OCI-LY7 (cell line): ENCODE measurements around the gene PDIA2. TPM values are rescaled to one million over a fixed set of nuclear protein-coding genes. Genes with fewer than 3 reads are reported as not detected.

Experiments used
- BruUV-seq: library from RNA; stranded (reverse); fragments of 400-500 nt; replicated peaks from 2 replicates; lab custom pipeline; 2021; lab: Mats Ljungman, UMichigan
- CTCF ChIA-PET: fragments of 300-600 bp; sonication (Branson Sonifier 250); formaldehyde crosslinking; loops from one replicate; lab custom pipeline; 2022; ENCODE audit warnings: antibody characterized with exemption; ENCODE audit not compliant: unreplicated experiment; lab: Charles Lee
- POLR2A ChIA-PET: fragments of 300-600 bp; sonication (Branson Sonifier 250); formaldehyde crosslinking; loops from one replicate; lab custom pipeline; 2022; ENCODE audit warnings: antibody characterized with exemption; lab: Charles Lee
- DNase-seq: peaks from one replicate; pipeline ENCODE4 v3.0.0-alpha.2; 2015; ENCODE audit warnings: low spot score
- H2AFZ ChIP-seq: fragments of 200-600 bp; sonication (generic), shearing (Covaris generic); 2 replicates; pipeline ENCODE4 v1.6.1; 2014; ENCODE audit warnings: mild to moderate bottlenecking, antibody characterized with exemption, low read length, moderate library complexity
- H3K27ac ChIP-seq: fragments of 200-600 bp; sonication (generic); 2 replicates; pipeline ENCODE4 v1.5.1; 2014; ENCODE audit warnings: mixed run types, low read depth, mild to moderate bottlenecking, moderate library complexity, low read length, inconsistent platforms; ENCODE audit not compliant: poor library complexity, severe bottlenecking
- H3K36me3 ChIP-seq: fragments of 200-600 bp; sonication (generic); 2 replicates; pipeline ENCODE4 v1.6.1; 2014; ENCODE audit warnings: mild to moderate bottlenecking, antibody characterized with exemption, low read length, moderate library complexity, mixed read lengths; ENCODE audit not compliant: insufficient read depth
- H3K4me1 ChIP-seq: fragments of 200-600 bp; sonication (generic); 2 replicates; pipeline ENCODE4 v1.5.1; 2014; ENCODE audit warnings: mild to moderate bottlenecking, low read length; ENCODE audit not compliant: insufficient read depth, poor library complexity, severe bottlenecking
- H3K4me2 ChIP-seq: fragments of 200-600 bp; sonication (generic); 2 replicates; pipeline ENCODE4 v1.6.1; 2014; ENCODE audit warnings: mild to moderate bottlenecking, low read length
- H3K4me3 ChIP-seq: fragments of 200-600 bp; sonication (generic); 2 replicates; pipeline ENCODE4 v1.5.1; 2014; ENCODE audit warnings: mild to moderate bottlenecking, low read depth, low read length; ENCODE audit not compliant: poor library complexity, severe bottlenecking
- H3K79me2 ChIP-seq: fragments of 200-600 bp; sonication (generic); 2 replicates; pipeline ENCODE4 v1.6.1; 2016; ENCODE audit warnings: low read depth, mild to moderate bottlenecking, low read length, moderate library complexity, mixed read lengths; ENCODE audit not compliant: insufficient read depth
- H3K9me2 ChIP-seq: fragments of 200-600 bp; sonication (generic); 2 replicates; pipeline ENCODE4 v1.6.1; 2016; ENCODE audit warnings: mild to moderate bottlenecking, low read length, mixed read lengths; ENCODE audit not compliant: insufficient read depth
- H3K9me3 ChIP-seq: fragments of 200-600 bp; sonication (generic); 2 replicates; pipeline ENCODE4 v1.6.1; 2014; ENCODE audit warnings: mild to moderate bottlenecking, mixed run types, low read length, mixed read lengths
- H4K20me1 ChIP-seq: fragments of 200-600 bp; sonication (generic); 2 replicates; pipeline ENCODE4 v1.6.1; 2014; ENCODE audit warnings: mild to moderate bottlenecking, antibody characterized with exemption, low read length, moderate library complexity, mixed read lengths; ENCODE audit not compliant: insufficient read depth
- EZH2phosphoT487 ChIP-seq: fragments of 200-600 bp; sonication (generic); IDR thresholded peaks from 2 replicates; pipeline ENCODE4 v1.6.1; 2018; ENCODE audit warnings: low read depth, borderline replicate concordance, mild to moderate bottlenecking, mixed run types, antibody characterized with exemption, low read length, moderate library complexity, mixed read lengths
- intact Hi-C: fragments of 100-400 bp; cut with micrococcal nuclease; formaldehyde crosslinking; loops from one replicate; pipeline ENCODE4 v1.10.0; 2022; ENCODE audit not compliant: unreplicated experiment
- total RNA-seq, 2 experiments: library from RNA; depleted of rRNA in 1 of 2; stranded (reverse); fragments of >200 nt in 1 of 2; shearing (Covaris generic) in 1 of 2; gene quantifications; 2 replicates each; pipeline ENCODE4 v1.2.3, GENCODE V29; 2014 to 2022
- TF ChIP-seq, protein P1 (sequence below): fragments of 200-600 bp; sonication (generic); conservative IDR thresholded peaks from 2 replicates; pipeline ENCODE4 v1.5.1; 2014; ENCODE audit warnings: mild to moderate bottlenecking, antibody characterized with exemption, low read length, moderate library complexity, mixed read lengths

PDIA2 gene
- total RNA-seq, 2 experiments from 2014 or later: not detected

DNA sequence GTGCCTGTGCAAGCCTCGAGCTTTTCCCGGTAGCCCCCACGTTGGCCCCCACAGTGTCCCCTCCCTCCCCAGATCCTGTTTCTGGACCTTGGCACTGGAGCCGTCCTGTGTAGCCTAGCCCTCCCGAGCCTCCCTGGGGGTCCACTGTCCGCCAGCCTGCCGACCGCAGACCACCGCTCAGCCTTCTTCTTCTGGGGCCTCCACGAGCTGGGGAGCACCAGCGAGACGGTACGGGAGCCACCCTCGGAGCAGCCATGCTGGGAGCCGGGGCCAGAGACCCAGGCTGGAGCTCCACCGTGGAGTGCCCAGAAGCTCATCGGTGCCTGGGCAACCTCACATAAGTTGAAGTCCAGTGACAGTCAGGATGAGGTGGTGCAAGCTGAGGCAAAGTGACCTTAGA lies 19.0 kb upstream of the PDIA2 start:
- intact Hi-C loops: no loop called here
- BruUV-seq: no TSS peak
- Histone ChIP-seq H3K9me3 (no peaks in the 10 kb centered on the region), H2AFZ (no peak overlapping the region), H3K9me2 (no peaks in the 10 kb centered on the region), H3K27ac (no peak overlapping the region), H4K20me1 (no peaks in the 10 kb centered on the region), H3K79me2 (no peaks in the 10 kb centered on the region), H3K4me3 (no peak overlapping the region), H3K4me1 (no peaks in the 10 kb centered on the region), H3K36me3 (no peaks in the 10 kb centered on the region), H3K4me2 (no peak overlapping the region)
- DNase-seq: no peak
- ChIA-PET POLR2A (no interaction called here), CTCF (interaction anchor here (0.5 kb wide), 1 partner anchor 29 kb away, joined by 3 read pairs; no protein-coding TSS in a partner anchor)
- TF ChIP-seq, protein P1, sequence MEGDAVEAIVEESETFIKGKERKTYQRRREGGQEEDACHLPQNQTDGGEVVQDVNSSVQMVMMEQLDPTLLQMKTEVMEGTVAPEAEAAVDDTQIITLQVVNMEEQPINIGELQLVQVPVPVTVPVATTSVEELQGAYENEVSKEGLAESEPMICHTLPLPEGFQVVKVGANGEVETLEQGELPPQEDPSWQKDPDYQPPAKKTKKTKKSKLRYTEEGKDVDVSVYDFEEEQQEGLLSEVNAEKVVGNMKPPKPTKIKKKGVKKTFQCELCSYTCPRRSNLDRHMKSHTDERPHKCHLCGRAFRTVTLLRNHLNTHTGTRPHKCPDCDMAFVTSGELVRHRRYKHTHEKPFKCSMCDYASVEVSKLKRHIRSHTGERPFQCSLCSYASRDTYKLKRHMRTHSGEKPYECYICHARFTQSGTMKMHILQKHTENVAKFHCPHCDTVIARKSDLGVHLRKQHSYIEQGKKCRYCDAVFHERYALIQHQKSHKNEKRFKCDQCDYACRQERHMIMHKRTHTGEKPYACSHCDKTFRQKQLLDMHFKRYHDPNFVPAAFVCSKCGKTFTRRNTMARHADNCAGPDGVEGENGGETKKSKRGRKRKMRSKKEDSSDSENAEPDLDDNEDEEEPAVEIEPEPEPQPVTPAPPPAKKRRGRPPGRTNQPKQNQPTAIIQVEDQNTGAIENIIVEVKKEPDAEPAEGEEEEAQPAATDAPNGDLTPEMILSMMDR: no peak
- TF ChIP-seq EZH2phosphoT487: no peak

DNA sequence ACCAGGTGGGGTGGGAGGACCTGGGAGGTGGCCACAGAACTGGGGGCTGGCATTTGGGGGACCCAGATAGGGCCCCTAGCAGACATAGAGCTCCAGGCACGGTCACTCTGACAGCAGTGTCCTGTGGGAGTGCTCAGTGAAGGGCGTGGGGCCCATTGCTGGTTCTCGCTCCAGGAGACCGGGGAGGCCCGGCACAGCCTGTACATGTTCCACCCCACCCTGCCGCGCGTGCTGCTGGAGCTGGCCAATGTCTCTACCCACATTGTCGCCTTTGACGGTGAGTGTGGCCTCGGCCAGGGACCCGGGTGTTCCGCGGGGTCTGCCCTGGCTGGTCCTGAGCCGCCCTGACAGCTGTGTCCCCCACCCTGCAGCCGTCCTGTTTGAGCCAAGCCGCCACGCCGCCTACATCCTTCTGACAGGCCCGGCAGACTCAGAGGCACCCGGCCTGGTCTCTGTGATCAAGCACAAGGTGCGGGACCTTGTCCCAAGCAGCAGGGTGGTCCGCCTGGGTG lies 18.5 kb upstream of the PDIA2 start:
- H3K4me3 ChIP-seq: no peak overlapping the region
- no peak overlapping the region for H3K4me2 ChIP-seq
- H3K4me1 ChIP-seq: no peaks in the 10 kb centered on the region
- no peaks in the 10 kb centered on the region for H3K36me3 ChIP-seq
- no peak for TF ChIP-seq EZH2phosphoT487
- TF ChIP-seq, protein P1: no peak
- intact Hi-C loops: no loop called here
- DNase-seq: no peak
- CTCF ChIA-PET: no interaction called here
- no peaks in the 10 kb centered on the region for H3K79me2 ChIP-seq
- H2AFZ ChIP-seq: no peak overlapping the region
- no peak overlapping the region for H3K27ac ChIP-seq
- no peaks in the 10 kb centered on the region for H3K9me2 ChIP-seq
- no peaks in the 10 kb centered on the region for H4K20me1 ChIP-seq
- POLR2A ChIA-PET: no interaction called here
- BruUV-seq: no TSS peak
- H3K9me3 ChIP-seq: no peaks in the 10 kb centered on the region

DNA sequence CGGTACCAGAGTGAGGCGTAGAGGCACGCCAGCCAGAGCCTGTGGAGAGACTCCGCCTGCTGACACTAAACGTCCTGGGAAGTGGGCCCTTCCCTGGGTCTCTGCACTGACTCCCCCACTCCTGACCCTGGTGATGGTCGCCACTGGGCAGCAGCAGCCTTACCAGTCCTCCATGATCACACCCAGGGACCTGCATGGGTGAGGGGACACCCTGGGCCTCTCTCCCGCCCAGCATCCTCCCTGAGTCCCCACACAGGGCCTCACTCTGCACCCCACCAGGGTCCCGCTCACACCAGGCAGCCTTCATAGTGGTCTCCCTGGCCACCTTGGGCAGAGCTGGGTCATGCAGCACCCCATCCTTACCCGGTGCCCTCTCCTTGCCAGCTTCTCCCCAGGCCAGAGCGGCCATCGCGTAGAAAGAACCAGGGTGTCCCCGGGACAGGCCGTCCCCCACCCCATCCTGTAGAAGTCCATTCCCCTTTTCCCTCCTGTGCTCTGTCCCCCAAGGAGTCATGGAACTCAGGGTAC lies 17.9 kb upstream of the PDIA2 start:
- no peaks in the 10 kb centered on the region for H3K36me3 ChIP-seq
- TF ChIP-seq, protein P1: no peak
- TF ChIP-seq EZH2phosphoT487: no peak

More for the DNA sequence above, 17.9 kb upstream of the PDIA2 start:
- Histone ChIP-seq H3K4me1 (no peaks in the 10 kb centered on the region), H2AFZ (no peak overlapping the region), H3K27ac (no peak overlapping the region), H3K9me3 (no peaks in the 10 kb centered on the region), H3K4me3 (no peak overlapping the region), H4K20me1 (no peaks in the 10 kb centered on the region), H3K79me2 (no peaks in the 10 kb centered on the region), H3K4me2 (no peak overlapping the region), H3K9me2 (no peaks in the 10 kb centered on the region)
- no TSS peak for BruUV-seq
- POLR2A ChIA-PET: no interaction called here
- intact Hi-C loops: no loop called here
- no peak for DNase-seq
- CTCF ChIA-PET: no interaction called here
